GM19351 (cell line): ENCODE data around the gene MMP8.
"Not testable (repeated sequence)": the region's sequence is repeated elsewhere in the genome, so short reads cannot be mapped to it uniquely, and the experiment has no call there.

ENCODE experiments used
- ATAC-seq: cut with Tn5 transposase; IDR thresholded peaks from one replicate; pipeline ENCODE4 v1.9.1; 2021; ENCODE audit warnings: mild to moderate bottlenecking, moderate library complexity; ENCODE audit not compliant: unreplicated experiment

The MMP8 gene

GRCh38 chr11:102724904-102725500, at the start of gene MMP8:
Gene MMP8, minus strand, starts transcription at chr11:102724954. Its CDS starts 99 bp downstream, at chr11:102724855.
- ATAC-seq, result no peak

GRCh38 chr11:102773386-102773785, 48.6 kb upstream of the MMP8 start:
- no peak for ATAC-seq

- no peak for ATAC-seq
Observed at GRCh38 chr11:102771351-102771750, 46.6 kb upstream of the MMP8 start.

GRCh38 chr11:102770191-102770590, 45.4 kb upstream of the MMP8 start:
- no peak for ATAC-seq

- no peak for ATAC-seq
Observed at GRCh38 chr11:102767800-102768199, 43.0 kb upstream of the MMP8 start.

- ATAC-seq, result no peak
Observed at GRCh38 chr11:102763440-102763839, 38.7 kb upstream of the MMP8 start.

- ATAC-seq, result no peak
Observed at GRCh38 chr11:102762361-102762767, 37.6 kb upstream of the MMP8 start.

- no peak for ATAC-seq
Observed at GRCh38 chr11:102761646-102762238, 37.0 kb upstream of the MMP8 start.

GRCh38 chr11:102760344-102761035, 35.7 kb upstream of the MMP8 start:
- no peak for ATAC-seq

- no peak for ATAC-seq
Observed at GRCh38 chr11:102757823-102758549, 33.2 kb upstream of the MMP8 start.

GRCh38 chr11:102753267-102753666, 28.5 kb upstream of the MMP8 start:
- no peak for ATAC-seq

- no peak for ATAC-seq
Observed at GRCh38 chr11:102751673-102752072, 26.9 kb upstream of the MMP8 start.

- ATAC-seq, result no peak
Observed at GRCh38 chr11:102749101-102749722, 24.5 kb upstream of the MMP8 start.

GRCh38 chr11:102746746-102747578, 22.2 kb upstream of the MMP8 start:
- ATAC-seq, result not testable (repeated sequence)

GRCh38 chr11:102734650-102735049, 9.9 kb upstream of the MMP8 start:
- ATAC-seq, result no peak

GRCh38 chr11:102733232-102733875, 8.6 kb upstream of the MMP8 start:
- ATAC-seq, result peak; percentile 97

- ATAC-seq, result not testable (repeated sequence)
Observed at GRCh38 chr11:102730944-102731343, 6.2 kb upstream of the MMP8 start.

GRCh38 chr11:102729849-102730815, 5.4 kb upstream of the MMP8 start:
- ATAC-seq, result no peak

GRCh38 chr11:102727890-102728289, 3.1 kb upstream of the MMP8 start:
- ATAC-seq, result no peak
